Fibroblast of lung (primary cell): Measurements from ENCODE around the gene MEGF9.
"Not testable (repeated sequence)": the region's sequence is repeated elsewhere in the genome, so short reads cannot be mapped to it uniquely, and the experiment has no call there.

ENCODE experiments used
- CTCF ChIP-seq, 2 donors: IDR thresholded peaks in 1 of 2; conservative IDR thresholded peaks in 1 of 2; 1 replicate in 1 of 2; 2 replicates in 1 of 2; pipeline ENCODE4 v1.5.1; 2011 to 2012; ENCODE audit warnings: low read length in 2 of 2, control low read depth in 1 of 2, inconsistent platforms in 1 of 2, low read depth in 1 of 2, mild to moderate bottlenecking in 1 of 2
- EZH2 ChIP-seq: IDR thresholded peaks from 2 replicates; pipeline ENCODE4 v1.5.1; 2012; ENCODE audit warnings: low read length, control low read depth, mild to moderate bottlenecking; ENCODE audit errors: missing control alignments

- not testable (repeated sequence) for TF ChIP-seq CTCF (conservative IDR thresholded peaks at IDR 0.05 in 1 of 2, IDR thresholded peaks at IDR 0.05 in 1 of 2; ENCODE audit: low read depth in 1 of 2, low read length in 2 of 2); EZH2
Measured at GRCh38 chr9:120746366-120746765, 32.1 kb upstream of the MEGF9 start.
